ENCODE data around the gene MEX3A. TPM values are rescaled to one million over a fixed set of nuclear protein-coding genes. Genes with fewer than 3 reads are reported as not detected.

Gene MEX3A
- total RNA-seq, 1 experiment from 2014 or later = 6.1 TPM

DNA sequence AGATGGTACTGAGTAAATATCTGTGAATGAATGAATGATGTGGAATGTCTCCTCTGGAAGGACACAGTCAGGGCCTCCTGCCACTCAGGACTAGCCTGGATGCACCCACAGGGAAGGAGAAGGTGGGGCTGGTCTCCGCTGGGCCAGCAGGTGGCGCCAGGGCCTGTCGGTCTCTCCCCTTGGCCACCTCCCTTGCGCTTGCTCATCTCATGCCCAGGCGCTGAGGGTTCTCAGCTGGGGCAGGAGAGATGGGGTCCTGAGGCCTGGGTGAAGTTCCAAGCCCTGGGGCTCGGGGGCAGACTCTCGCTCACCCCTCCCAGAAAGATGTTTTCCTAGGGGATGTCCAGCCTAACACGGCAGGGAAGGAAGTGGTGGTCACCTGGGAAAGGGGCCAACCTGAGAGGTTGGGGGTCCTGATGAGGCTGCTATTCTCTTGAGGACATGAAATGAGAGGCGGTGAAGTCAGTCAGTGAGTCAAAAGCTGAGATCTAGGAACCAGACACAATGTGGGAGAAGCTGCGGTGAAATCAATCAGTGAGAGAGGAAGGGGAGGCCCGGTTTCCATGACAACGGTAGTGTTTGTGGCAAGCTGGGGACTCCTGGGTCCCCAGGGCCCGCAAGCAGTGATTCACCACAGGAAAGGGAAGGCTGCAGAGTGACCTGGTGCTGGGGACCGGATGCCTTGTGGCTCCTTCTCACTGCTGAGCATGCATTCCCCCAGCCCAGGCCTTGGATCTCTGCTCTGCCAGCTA, 14.6 kb upstream of the MEX3A start (continued):
- TF ChIP-seq, protein P1, sequence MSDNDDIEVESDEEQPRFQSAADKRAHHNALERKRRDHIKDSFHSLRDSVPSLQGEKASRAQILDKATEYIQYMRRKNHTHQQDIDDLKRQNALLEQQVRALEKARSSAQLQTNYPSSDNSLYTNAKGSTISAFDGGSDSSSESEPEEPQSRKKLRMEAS (IDR thresholded peaks at IDR 0.05) = no peak
- peak; percentile 33; the same call in 1 of the 2 replicates for TF ChIP-seq POLR2AphosphoS5 (IDR thresholded peaks at IDR 0.05; ENCODE audit: low read depth, low read length)

DNA sequence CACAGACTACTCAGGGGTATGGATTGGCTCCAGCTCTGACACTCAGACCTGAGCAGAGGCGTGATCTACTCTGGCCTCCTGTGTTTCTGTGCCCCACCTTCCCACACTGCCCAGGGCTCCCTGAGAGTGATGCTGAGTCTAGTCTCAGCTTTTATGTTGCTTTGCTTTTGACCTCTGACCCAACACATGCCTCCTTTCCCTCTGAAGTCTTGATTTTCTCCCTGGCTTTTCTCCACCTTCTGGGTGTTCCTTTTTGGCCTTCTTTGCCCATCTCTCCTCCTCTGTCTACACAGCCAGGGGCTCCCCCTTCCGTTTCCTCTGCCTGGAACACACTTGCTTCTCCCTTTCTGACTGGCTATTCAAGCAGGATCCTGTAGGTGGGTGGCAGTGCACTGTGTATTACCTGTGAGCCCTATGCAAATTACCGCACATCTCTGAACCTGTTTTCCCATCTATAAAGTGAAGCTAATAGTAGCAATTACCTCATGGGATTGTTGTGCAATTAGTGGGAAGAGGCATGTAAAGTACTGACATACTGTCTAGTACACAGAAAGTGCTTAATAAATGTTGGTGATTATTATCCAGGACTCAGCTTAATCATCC, 13.7 kb upstream of the MEX3A start:
- intact Hi-C loops (cut with micrococcal nuclease) = loop anchor here (1.0 kb wide), 1 partner anchor 34 kb away; no protein-coding TSS in a partner anchor
- Histone ChIP-seq H3K27me3 (ENCODE audit: insufficient read depth, low read length) (no peaks in the 10 kb centered on the region), H3K4me1 (ENCODE audit: control insufficient read depth in 1 of 2, insufficient read depth in 2 of 2, low read length in 2 of 2) (peaks cover 27 to 59% of the 10 kb centered on the region in 2 experiments), H3K9me2 (ENCODE audit: insufficient read depth) (no peaks in the 10 kb centered on the region), H3K9me3 (ENCODE audit: control insufficient read depth in 1 of 2, insufficient read depth in 1 of 2, low read depth in 1 of 2, low read length in 2 of 2) (no peaks in the 10 kb centered on the region), H4K20me1 (ENCODE audit: insufficient read depth) (no peaks in the 10 kb centered on the region), H2AFZ (ENCODE audit: low read depth, low read length, poor library complexity, severe bottlenecking) (no peak overlapping the region), H3K36me3 (ENCODE audit: control insufficient read depth in 1 of 2, insufficient read depth in 2 of 2, low read length in 2 of 2) (no peaks in the 10 kb centered on the region), H3K9ac (ENCODE audit: low read length) (peak overlapping the region; percentile 25; the same call in 1 of the 2 replicates), H3K4me3 (replicated peaks in 1 of 2; ENCODE audit: low read depth in 1 of 2, low read length in 2 of 2) (no peak overlapping the region), H3K4me2 (ENCODE audit: low read length) (peak overlapping the region; percentile 41), H3K79me2 (ENCODE audit: insufficient read depth, low read length) (no peaks in the 10 kb centered on the region), H3K27ac (ENCODE audit: low read depth, low read length) (peak overlapping the region; percentile 30)
- ChIA-PET POLR2A (interaction anchor here (0.5 to 6.5 kb wide), 4 partner anchors 29 to 63 kb away, joined by 3 to 56 read pairs (median 22); no protein-coding TSS in a partner anchor), RAD21 (ENCODE audit: low non-redundant PET in 1 of 2, low total read pairs in 2 of 2, uncharacterized antibody in 2 of 2, unreplicated experiment in 2 of 2) (interaction anchor here (0.6 to 6.2 kb wide), 7 partner anchors 19 to 656 kb away, joined by 3 to 43 read pairs (median 5); partner anchors contain the start of genes HDGF (in 1 of the 2) and LMNA (in 1 of the 2)), CTCF (interaction anchor here (0.9 to 7.6 kb wide), 9 partner anchors 14 to 130 kb away, joined by 3 to 189 read pairs (median 4); partner anchors contain the start of gene MEX3A)
- ATAC-seq = peak; percentile 46
- DNase-seq (ENCODE audit: low read depth, low spot score) = no peak
- BruUV-seq (replicated peaks) = no TSS peak
- no peak for TF ChIP-seq POLR2A (IDR thresholded peaks at IDR 0.05; ENCODE audit: borderline replicate concordance, extremely low read depth, insufficient read depth, insufficient read length)
- TF ChIP-seq ZNF274 (IDR thresholded peaks at IDR 0.05; ENCODE audit: low read depth, low read length) = no peak
- TF ChIP-seq SRF (IDR thresholded peaks at IDR 0.05; ENCODE audit: low read depth) = no peak
